Measurements from ENCODE around the gene S100A3.
A peak's percentile ranks its signal among the peaks of the same experiment; 100 is the strongest.

Gene S100A3

GRCh38 chr1:153547560-153548551 is 1.2 kb downstream of the S100A3 start:
- DNase-seq (ENCODE audit: low read depth): no peak

GRCh38 chr1:153546796-153547559 is 2.1 kb downstream of the S100A3 start:
- no peak for DNase-seq (ENCODE audit: low read depth)

GRCh38 chr1:153546371-153546770 is 2.7 kb downstream of the S100A3 start:
- no peak for DNase-seq (ENCODE audit: low read depth)

- DNase-seq (ENCODE audit: low read depth): peak; percentile 80
Observed at GRCh38 chr1:153545067-153546055, 3.7 kb downstream of the S100A3 start, which contains the start of gene S100A4. Gene S100A4, minus strand, starts transcription at chr1:153545806. Its CDS starts 1,012 bp downstream, at chr1:153544794.

- DNase-seq (ENCODE audit: low read depth): no peak
Observed at GRCh38 chr1:153544453-153545066, 4.5 kb downstream of the S100A3 start.

- no peak for DNase-seq (ENCODE audit: low read depth)
Observed at GRCh38 chr1:153543736-153544135, 5.3 kb downstream of the S100A3 start.

GRCh38 chr1:153542956-153543711 is 5.9 kb downstream of the S100A3 start:
- DNase-seq (ENCODE audit: low read depth): no peak

- no peak for DNase-seq (ENCODE audit: low read depth)
Observed at GRCh38 chr1:153541641-153542590, 7.1 kb downstream of the S100A3 start.

GRCh38 chr1:153540394-153541361 is 8.4 kb downstream of the S100A3 start, which contains the start of gene S100A5:
Gene S100A5, minus strand, starts transcription at chr1:153540934. Its CDS starts 743 bp downstream, at chr1:153540191.
- no peak for DNase-seq (ENCODE audit: low read depth)

- DNase-seq (ENCODE audit: low read depth): no peak
Observed at GRCh38 chr1:153539395-153540093, 9.5 kb downstream of the S100A3 start.

- no peak for DNase-seq (ENCODE audit: low read depth)
Observed at GRCh38 chr1:153538315-153538821, 10.7 kb downstream of the S100A3 start.

- no peak for DNase-seq (ENCODE audit: low read depth)
Observed at GRCh38 chr1:153537376-153537730, 11.7 kb downstream of the S100A3 start.

- DNase-seq (ENCODE audit: low read depth): no peak
Observed at GRCh38 chr1:153536671-153537375, 12.2 kb downstream of the S100A3 start.

GRCh38 chr1:153536012-153536670 is 12.9 kb downstream of the S100A3 start:
- DNase-seq (ENCODE audit: low read depth): peak; percentile 82

- DNase-seq (ENCODE audit: low read depth): no peak
Observed at GRCh38 chr1:153535242-153536011, 13.6 kb downstream of the S100A3 start, which contains the start of gene S100A6. Gene S100A6, minus strand, starts transcription at chr1:153535991. Its CDS starts 652 bp downstream, at chr1:153535339.

All from HS-27A (cell line).